ENCODE measurements around the gene EHMT1. TPM values are rescaled to one million over a fixed set of nuclear protein-coding genes. Genes with fewer than 3 reads are reported as not detected.

EHMT1 gene
- polyA plus RNA-seq, 3 donors = 10.1 to 46.5 (median 15.0) TPM

GRCh38 chr9:137781906-137782585 lies 163.2 kb downstream of the EHMT1 start:
- TF ChIP-seq CTCF (IDR thresholded peaks at IDR 0.05) = no peak
- Mint-ChIP-seq H3K4me1 (no peaks in the 10 kb centered on the region), H3K27ac (peak overlapping the region in 1 of 7 donors; percentile 17), H3K36me3 (peaks cover 24 to 27% of the 10 kb centered on the region in 2 donors), H3K9me3 (peaks cover 0 to 6% (median 3%) of the 10 kb centered on the region in 7 donors), H3K27me3 (ENCODE audit: low read depth in 3 of 3) (no peaks in the 10 kb centered on the region), H3K4me3 (no peak overlapping the region)
- H3K9ac ChIP-seq (ENCODE audit: insufficient read depth, low read length, poor library complexity, severe bottlenecking) = no peak overlapping the region
- no peak for DNase-seq
- H2AFZ ChIP-seq (ENCODE audit: insufficient read depth, low read depth, low read length, poor library complexity, severe bottlenecking) = no peak overlapping the region
- H3K9me3 ChIP-seq (replicated peaks in 1 of 2; ENCODE audit: control insufficient read depth in 1 of 2, insufficient read depth in 1 of 2, low read length in 2 of 2) = no peaks in the 10 kb centered on the region
- H3K4me2 ChIP-seq (replicated peaks; ENCODE audit: extremely low read depth, low read length, poor library complexity, severe bottlenecking) = no peak overlapping the region
- no peaks in the 10 kb centered on the region for H3K79me2 ChIP-seq (ENCODE audit: insufficient read depth, low read length)
- no peaks in the 10 kb centered on the region for H3K27me3 ChIP-seq (ENCODE audit: control insufficient read depth in 2 of 2, insufficient read depth in 2 of 2, low read length in 2 of 2)
- H4K20me1 ChIP-seq (ENCODE audit: insufficient read depth, low read length) = peaks cover 5% of the 10 kb centered on the region
- WGBS (ENCODE audit: insufficient coverage) = 97% methylated on average over 28 of the region's 29 CpGs
- intact Hi-C loops (cut with micrococcal nuclease) = no loop called here
- no peaks in the 10 kb centered on the region for H3K4me1 ChIP-seq (ENCODE audit: control insufficient read depth in 1 of 2, insufficient read depth in 2 of 2, low read length in 2 of 2)
- no peak overlapping the region for H3K4me3 ChIP-seq (replicated peaks in 1 of 3; ENCODE audit: low read depth in 2 of 3, low read length in 3 of 3)
- no peak overlapping the region for H3K27ac ChIP-seq (ENCODE audit: low read depth in 1 of 2, low read length in 2 of 2)
- peaks cover 86 to 94% of the 10 kb centered on the region in 2 donors for H3K36me3 ChIP-seq (replicated peaks in 1 of 2; ENCODE audit: control insufficient read depth in 1 of 2, insufficient read depth in 2 of 2, low read length in 2 of 2)

- Histone ChIP-seq H3K4me3 (replicated peaks in 1 of 3; ENCODE audit: low read depth in 2 of 3, low read length in 3 of 3) (no peak overlapping the region), H3K9me3 (replicated peaks in 1 of 2; ENCODE audit: control insufficient read depth in 1 of 2, insufficient read depth in 1 of 2, low read length in 2 of 2) (peaks cover 0 to 12% of the 10 kb centered on the region in 2 donors), H3K27ac (ENCODE audit: low read depth in 1 of 2, low read length in 2 of 2) (no peak overlapping the region), H3K79me2 (ENCODE audit: insufficient read depth, low read length) (no peaks in the 10 kb centered on the region), H3K4me2 (replicated peaks; ENCODE audit: extremely low read depth, low read length, poor library complexity, severe bottlenecking) (no peak overlapping the region), H3K27me3 (ENCODE audit: control insufficient read depth in 2 of 2, insufficient read depth in 2 of 2, low read length in 2 of 2) (no peaks in the 10 kb centered on the region), H4K20me1 (ENCODE audit: insufficient read depth, low read length) (peaks cover 5% of the 10 kb centered on the region), H3K9ac (ENCODE audit: insufficient read depth, low read length, poor library complexity, severe bottlenecking) (no peak overlapping the region), H3K4me1 (ENCODE audit: control insufficient read depth in 1 of 2, insufficient read depth in 2 of 2, low read length in 2 of 2) (no peaks in the 10 kb centered on the region), H3K36me3 (replicated peaks in 1 of 2; ENCODE audit: control insufficient read depth in 1 of 2, insufficient read depth in 2 of 2, low read length in 2 of 2) (peaks cover 78 to 94% of the 10 kb centered on the region in 2 donors), H2AFZ (ENCODE audit: insufficient read depth, low read depth, low read length, poor library complexity, severe bottlenecking) (no peak overlapping the region)
- no peak for DNase-seq
- no peak for TF ChIP-seq CTCF (IDR thresholded peaks at IDR 0.05)
- Mint-ChIP-seq H3K9me3 (peaks cover 0 to 15% (median 6%) of the 10 kb centered on the region in 7 donors), H3K4me1 (no peaks in the 10 kb centered on the region), H3K36me3 (peaks cover 15 to 34% of the 10 kb centered on the region in 2 donors), H3K27ac (peak overlapping the region in 2 of 7 donors; percentile 22 to 61), H3K4me3 (no peak overlapping the region), H3K27me3 (ENCODE audit: low read depth in 3 of 3) (no peaks in the 10 kb centered on the region)
- intact Hi-C loops (cut with micrococcal nuclease) = no loop called here
- WGBS (ENCODE audit: insufficient coverage) = 96% methylated on average over 2 of the region's 12 CpGs
Measured at GRCh38 chr9:137783521-137783920, 164.7 kb downstream of the EHMT1 start.
